NB4 (cell line): ENCODE results near the gene KIF6.

ENCODE experiments used
- CTCF ChIP-seq: IDR thresholded peaks from one replicate; pipeline ENCODE4 v1.5.1; 2012; ENCODE audit warnings: low read depth, low read length
- MAX ChIP-seq: IDR thresholded peaks from 2 replicates; pipeline ENCODE4 v1.6.1; 2011; ENCODE audit warnings: low read depth, low read length

GRCh38 chr6:39540454-39540853 is 184.8 kb downstream of the KIF6 start:
- TF ChIP-seq MAX (no peak), CTCF (no peak)
